K562 (cell line): ENCODE measurements around the gene ARHGEF38. TPM values are rescaled to one million over a fixed set of nuclear protein-coding genes. Genes with fewer than 3 reads are reported as not detected.

Experiments used
- ATAC-seq: fragments of 200-7000 bp; cut with Tn5 transposase; 3 replicates; pipeline ENCODE4 v1.9.1; 2020; ENCODE audit warnings: moderate library complexity
- BruUV-seq: library from RNA; stranded (reverse); fragments of 400-500 nt; replicated peaks from 2 replicates; lab custom pipeline; 2021; lab: Mats Ljungman, UMichigan
- CTCF ChIA-PET: fragments of 300-600 bp; formaldehyde crosslinking; extraction: SDS; loops from one replicate; lab custom pipeline; 2021; ENCODE audit warnings: low intra/inter-chr PET ratio; lab: Yijun Ruan, JAX
- POLR2A ChIA-PET: fragments of 300-600, 350-650 bp; sonication (Branson Sonifier 250); formaldehyde crosslinking; extraction: SDS; loops from one replicate; lab custom pipeline; 2021; ENCODE audit warnings: antibody characterized with exemption, inconsistent platforms; lab: Yijun Ruan, JAX
- DNase-seq, 4 experiments: peaks; one replicate each; pipeline versions ENCODE4 v3.0.0 to v3.0.0-alpha.2; 2011 to 2018; ENCODE audit warnings: low spot score in 3 of 4, mixed read lengths in 3 of 4; ENCODE audit errors: extremely low read depth in 1 of 4
- FAIRE-seq: peaks from 2 replicates; lab custom pipeline; 2011; peaks lifted over from hg19 to GRCh38; lab: Jason Lieb, UNC
- H2AFZ ChIP-seq: 2 replicates; pipeline ENCODE4 v1.6.0; 2011; ENCODE audit warnings: low read depth, low read length, control low read depth, inconsistent platforms
- H3K27ac ChIP-seq: fragments of 200-600 bp; 3 replicates; pipeline ENCODE4 v1.8.0; 2011; ENCODE audit warnings: low read depth, mild to moderate bottlenecking, control low read depth, inconsistent platforms, low read length, moderate library complexity, mixed read lengths; ENCODE audit errors: extremely low read depth
- H3K27me3 ChIP-seq, 2 experiments: fragments of 300-600 bp in 1 of 2; 2 replicates in 1 of 2; 3 replicates in 1 of 2; pipeline versions ENCODE4 v1.6.0 to v1.8.0; 2011; ENCODE audit warnings: inconsistent platforms in 2 of 2, low read length in 2 of 2, mild to moderate bottlenecking in 1 of 2, mixed read lengths in 1 of 2, moderate library complexity in 1 of 2; ENCODE audit not compliant: control insufficient read depth in 2 of 2, insufficient read depth in 2 of 2
- H3K36me3 ChIP-seq: fragments of 300-600 bp; 3 replicates; pipeline ENCODE4 v1.8.0; 2011; ENCODE audit warnings: mild to moderate bottlenecking, low read length, inconsistent platforms; ENCODE audit not compliant: control insufficient read depth, insufficient read depth
- H3K4me1 ChIP-seq, 2 experiments: fragments of 200-600 bp in 1 of 2; replicated peaks in 1 of 2; 2 replicates in 1 of 2; 3 replicates in 1 of 2; pipeline versions ENCODE4 v1.5.1 to v1.8.0; 2011; ENCODE audit warnings: inconsistent platforms in 2 of 2, low read length in 2 of 2, mild to moderate bottlenecking in 1 of 2, mixed read lengths in 1 of 2, moderate library complexity in 1 of 2; ENCODE audit not compliant: control insufficient read depth in 2 of 2, insufficient read depth in 2 of 2
- H3K4me2 ChIP-seq: 2 replicates; pipeline ENCODE4 v1.6.1; 2011; ENCODE audit warnings: low read length, control low read depth, inconsistent platforms, mixed read lengths; ENCODE audit not compliant: insufficient read depth
- H3K4me3 ChIP-seq: fragments of 200-600 bp; sonication (generic), shearing (Covaris generic); 2 replicates; pipeline ENCODE4 v1.5.1; 2016; ENCODE audit warnings: control low read depth, inconsistent platforms
- H3K79me2 ChIP-seq: fragments of 200-600 bp; 3 replicates; pipeline ENCODE4 v1.8.0; 2011; ENCODE audit warnings: low read length, inconsistent platforms; ENCODE audit not compliant: control insufficient read depth, insufficient read depth
- H3K9ac ChIP-seq, 2 experiments: 2 replicates each; pipeline versions ENCODE4 v1.6.0 to v1.6.1; 2011; ENCODE audit warnings: low read depth in 2 of 2, low read length in 2 of 2, control low read depth in 1 of 2, inconsistent platforms in 1 of 2, mild to moderate bottlenecking in 1 of 2, mixed read lengths in 1 of 2; ENCODE audit not compliant: insufficient read depth in 1 of 2
- H3K9me1 ChIP-seq: one replicate; pipeline ENCODE4 v1.6.0; 2011; ENCODE audit warnings: inconsistent platforms, mild to moderate bottlenecking, low read length, moderate library complexity; ENCODE audit not compliant: control insufficient read depth, insufficient read depth
- H3K9me3 ChIP-seq: replicated peaks from 2 replicates; pipeline ENCODE4 v1.5.1; 2011; ENCODE audit warnings: low read depth, low read length, inconsistent platforms; ENCODE audit not compliant: control insufficient read depth, insufficient read depth
- H4K20me1 ChIP-seq: replicated peaks from 2 replicates; pipeline ENCODE4 v1.6.1; 2011; ENCODE audit warnings: low read length, inconsistent platforms, mixed read lengths; ENCODE audit not compliant: control insufficient read depth, insufficient read depth
- ATF6 ChIP-seq: sonication (generic); formaldehyde crosslinking; IDR thresholded peaks from 2 replicates; pipeline ENCODE4 v1.4.0; 2020; ENCODE audit warnings: mild to moderate bottlenecking, missing genetic modification reagents
- CCAR2 ChIP-seq: fragments of 200-400 bp; formaldehyde crosslinking; IDR thresholded peaks from 2 replicates; pipeline ENCODE4 v1.6.1; 2017; ENCODE audit warnings: mild to moderate bottlenecking, low read depth, low read length
- E2F1 ChIP-seq: sonication (generic); formaldehyde crosslinking; IDR thresholded peaks from 2 replicates; pipeline ENCODE4 v1.8.1; 2023; ENCODE audit warnings: mild to moderate bottlenecking, missing genetic modification reagents, moderate library complexity
- HEY1 ChIP-seq: fragments of 250-450 bp; sonication (Bioruptor Pico); IDR thresholded peaks from 2 replicates; pipeline ENCODE4 v1.5.0; 2020; ENCODE audit warnings: mild to moderate bottlenecking, moderate library complexity, borderline replicate concordance
- JUN ChIP-seq, 2 experiments: sonication (generic) in 1 of 2; formaldehyde crosslinking in 1 of 2; IDR thresholded peaks; 2 replicates each; pipeline versions ENCODE4 v1.6.1 to v1.8.0; 2012 to 2022; ENCODE audit warnings: borderline replicate concordance in 2 of 2, mild to moderate bottlenecking in 2 of 2, improper control_type of control experiment in 1 of 2, low read depth in 1 of 2, low read length in 1 of 2, missing genetic modification reagents in 1 of 2
- RCOR1 ChIP-seq, 2 experiments: IDR thresholded peaks; 2 replicates each; pipeline ENCODE4 v1.6.1; 2012; ENCODE audit warnings: low read depth in 2 of 2, low read length in 2 of 2, borderline replicate concordance in 1 of 2, improper control_type of control experiment in 1 of 2
- SMAD2 ChIP-seq: fragments of 150-350 bp; IDR thresholded peaks from 2 replicates; pipeline ENCODE4 v1.6.1; 2014; ENCODE audit warnings: low read depth, mild to moderate bottlenecking, low read length
- SP1 ChIP-seq: sonication (generic); formaldehyde crosslinking; IDR thresholded peaks from 2 replicates; pipeline ENCODE4 v1.8.1; 2022; ENCODE audit warnings: mild to moderate bottlenecking, missing genetic modification reagents
- SREBF1 ChIP-seq: fragments of 150-350 bp; IDR thresholded peaks from 2 replicates; pipeline ENCODE4 v1.6.1; 2014; ENCODE audit warnings: antibody characterized with exemption, low read depth, low read length, borderline replicate concordance
- ZNF253 ChIP-seq: fragments of 250-450 bp; sonication (Bioruptor Pico); conservative IDR thresholded peaks from 2 replicates; pipeline ENCODE4 v1.6.1; 2021; ENCODE audit warnings: mild to moderate bottlenecking
- ZNF274 ChIP-seq: IDR thresholded peaks from 2 replicates; pipeline ENCODE4 v1.6.1; 2011; ENCODE audit warnings: low read depth, mild to moderate bottlenecking, low read length, moderate library complexity, borderline replicate concordance
- ZNF740 ChIP-seq, 3 experiments: fragments of 200-800 bp in 1 of 3; sonication (Bioruptor generic) in 1 of 3; sonication (generic) in 1 of 3; formaldehyde crosslinking in 1 of 3; IDR thresholded peaks; 2 replicates each; pipeline versions ENCODE4 v1.6.1 to v1.8.0; 2016 to 2022; ENCODE audit warnings: mild to moderate bottlenecking in 2 of 3, missing compliant biosample characterization in 2 of 3, missing genetic modification characterization in 2 of 3, missing genetic modification reagents in 1 of 3
- WGBS: fragments of 100-300 bp; shearing (Covaris generic); methylation state at CpG from one replicate; pipeline ENCODE4 v1.1.6; 2016; ENCODE audit warnings: low coverage, mixed read lengths; ENCODE audit not compliant: insufficient coverage; ENCODE audit errors: missing lambda C conversion rate; 5-methylcytosine and 5-hydroxymethylcytosine counted together
- in situ Hi-C: fragments of 300-500 bp; cut with MboI; formaldehyde crosslinking; loops from 4 replicates; pipeline ENCODE4 v1.15.0; 2018; ENCODE audit warnings: inconsistent platforms, mixed read lengths
- intact Hi-C: fragments of 100-400 bp; cut with micrococcal nuclease; formaldehyde crosslinking; loops from 2 replicates; pipeline ENCODE4 v1.14.2; 2022
- polyA plus RNA-seq, 8 experiments: library from polyadenylated mRNA; depleted of rRNA in 4 of 8; stranded (reverse) in 5 of 8; unstranded in 3 of 8; fragments of >200 nt; fragmentation: Nextera tagmentation in 2 of 8; fragmentation: Illumina TruSeq in 1 of 8; extraction: Ambion mirVana in 2 of 8; extraction: Trizol in 1 of 8; gene quantifications; 2 replicates each; pipeline versions ENCODE4 v1.2.1 to v1.2.3, GENCODE V29; 2011 to 2014; ENCODE audit warnings: inconsistent platforms in 1 of 8, missing spikeins in 1 of 8
- total RNA-seq, 7 experiments: library from RNA; depleted of rRNA in 6 of 7; stranded (reverse); fragments of >200 nt in 6 of 7; fragmentation: Illumina TruSeq in 2 of 7; extraction: Trizol in 2 of 7; gene quantifications; 2 replicates each; pipeline versions ENCODE4 v1.2.1 to v1.2.3, GENCODE V29; 2011 to 2021; ENCODE audit warnings: low replicate concordance in 1 of 7

Gene ARHGEF38
- total and polyA plus RNA-seq, 9 of the 15 experiments (the other 6 are each of a cell fraction or from before 2014, with no cell fraction given), result 0.17 TPM; not detected in 8

- Histone ChIP-seq H3K9ac (no peak overlapping the region), H3K9me1 (no peaks in the 10 kb centered on the region), H3K4me2 (no peak overlapping the region), H3K9me3 (no peaks in the 10 kb centered on the region), H3K27me3 (no peaks in the 10 kb centered on the region), H3K79me2 (peaks cover 24% of the 10 kb centered on the region), H4K20me1 (no peaks in the 10 kb centered on the region), H3K4me1 (no peaks in the 10 kb centered on the region; a peak in 1 of 5 replicates), H2AFZ (no peak overlapping the region), H3K27ac (no peak overlapping the region), H3K36me3 (peaks cover 31% of the 10 kb centered on the region; the same call in 2 of the 3 replicates), H3K4me3 (no peak overlapping the region)
- intact Hi-C loops (no loop called here), in situ Hi-C loops (no loop called here)
- ATAC-seq (no peak), FAIRE-seq (no peak), DNase-seq (no peak)
- no TSS peak for BruUV-seq
- WGBS, result 89% methylated on average over 2 of the region's 2 CpGs
- ChIA-PET POLR2A (interaction anchor here (1.1 kb wide), 1 partner anchor 15 kb away, joined by 3 read pairs; no protein-coding TSS in a partner anchor), CTCF (no interaction called here)
- TF ChIP-seq CCAR2 (no peak), ZNF274 (no peak), SMAD2 (no peak), JUN (IDR thresholded peaks at IDR 0.05; ENCODE audit: borderline replicate concordance, low read depth, low read length) (no peak), JUN (CRISPR knock-in tag; IDR thresholded peaks at IDR 0.05; ENCODE audit: borderline replicate concordance) (no peak), ATF6 (CRISPR knock-in tag) (no peak), ZNF253 (CRISPR knock-in tag) (no peak), ZNF740 (CRISPR knock-in tag; IDR thresholded peaks at IDR 0.05) (no peak), ZNF740 (tag; IDR thresholded peaks at IDR 0.05) (no peak), E2F1 (CRISPR knock-in tag) (no peak), SP1 (no peak), SREBF1 (no peak), HEY1 (CRISPR knock-in tag) (no peak), RCOR1 (IDR thresholded peaks at IDR 0.05; ENCODE audit: borderline replicate concordance in 1 of 2, low read depth in 2 of 2, low read length in 2 of 2) (no peak)
These were observed 166.8 kb downstream of the ARHGEF38 start for GRCh38 chr4:105719204-105719603.
